ENCODE results near the gene KIF1B.
"Not testable (repeated sequence)": the region's sequence is repeated elsewhere in the genome, so short reads cannot be mapped to it uniquely, and the experiment has no call there.

KIF1B gene

GRCh38 chr1:10179406-10180091 is 30.8 kb upstream of the KIF1B start:
- in situ Hi-C loops (cut with MboI; ENCODE audit: low sequenced_read_pairs): no loop called here
- Histone ChIP-seq H3K4me3 (no peak overlapping the region), H3K36me3 (replicated peaks) (peaks cover 6% of the 10 kb centered on the region), H3K27me3 (ENCODE audit: low read depth) (no peaks in the 10 kb centered on the region), H3K4me1 (peaks cover 35% of the 10 kb centered on the region), H3K9me3 (no peaks in the 10 kb centered on the region)
- peak in 1 of 2 experiments; percentile 25 for DNase-seq (ENCODE audit: low spot score in 2 of 2)

- in situ Hi-C loops (cut with MboI; ENCODE audit: low sequenced_read_pairs): no loop called here
- DNase-seq (ENCODE audit: low spot score in 2 of 2): no peak
Observed at GRCh38 chr1:10181154-10181553, 29.2 kb upstream of the KIF1B start.

DNA sequence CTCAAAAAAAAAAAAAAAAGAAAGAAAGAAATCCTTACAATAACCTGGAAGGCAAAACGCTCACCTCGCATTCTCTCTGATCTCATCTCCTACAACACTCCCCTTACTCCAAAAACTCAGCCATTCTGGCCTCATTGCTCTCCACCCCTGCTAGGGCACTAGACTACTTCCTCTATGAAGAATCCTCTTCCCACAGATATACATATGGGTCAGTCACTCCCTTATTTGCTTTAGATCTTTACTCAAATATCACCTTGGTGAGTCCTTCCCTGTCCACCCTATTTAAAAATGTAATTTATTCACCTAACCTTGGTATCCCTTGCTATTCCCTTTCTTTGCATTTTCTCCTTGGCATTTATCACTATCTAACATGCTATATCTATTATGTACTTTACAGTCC is 24.6 kb upstream of the KIF1B start:
- H3K9me3 ChIP-seq: no peaks in the 10 kb centered on the region
- no peaks in the 10 kb centered on the region for H3K27me3 ChIP-seq (ENCODE audit: low read depth)
- no peaks in the 10 kb centered on the region for H3K36me3 ChIP-seq (replicated peaks)
- in situ Hi-C loops (cut with MboI; ENCODE audit: low sequenced_read_pairs): no loop called here
- DNase-seq (ENCODE audit: low spot score in 2 of 2): no peak
- H3K4me1 ChIP-seq: peaks cover 5% of the 10 kb centered on the region
- H3K4me3 ChIP-seq: no peak overlapping the region

More at GRCh38 chr1:10181154-10181553, 29.2 kb upstream of the KIF1B start:
- peaks cover 35% of the 10 kb centered on the region for H3K4me1 ChIP-seq
- H3K36me3 ChIP-seq (replicated peaks): peaks cover 6% of the 10 kb centered on the region
- no peaks in the 10 kb centered on the region for H3K27me3 ChIP-seq (ENCODE audit: low read depth)
- no peak overlapping the region for H3K4me3 ChIP-seq
- no peaks in the 10 kb centered on the region for H3K9me3 ChIP-seq

DNA sequence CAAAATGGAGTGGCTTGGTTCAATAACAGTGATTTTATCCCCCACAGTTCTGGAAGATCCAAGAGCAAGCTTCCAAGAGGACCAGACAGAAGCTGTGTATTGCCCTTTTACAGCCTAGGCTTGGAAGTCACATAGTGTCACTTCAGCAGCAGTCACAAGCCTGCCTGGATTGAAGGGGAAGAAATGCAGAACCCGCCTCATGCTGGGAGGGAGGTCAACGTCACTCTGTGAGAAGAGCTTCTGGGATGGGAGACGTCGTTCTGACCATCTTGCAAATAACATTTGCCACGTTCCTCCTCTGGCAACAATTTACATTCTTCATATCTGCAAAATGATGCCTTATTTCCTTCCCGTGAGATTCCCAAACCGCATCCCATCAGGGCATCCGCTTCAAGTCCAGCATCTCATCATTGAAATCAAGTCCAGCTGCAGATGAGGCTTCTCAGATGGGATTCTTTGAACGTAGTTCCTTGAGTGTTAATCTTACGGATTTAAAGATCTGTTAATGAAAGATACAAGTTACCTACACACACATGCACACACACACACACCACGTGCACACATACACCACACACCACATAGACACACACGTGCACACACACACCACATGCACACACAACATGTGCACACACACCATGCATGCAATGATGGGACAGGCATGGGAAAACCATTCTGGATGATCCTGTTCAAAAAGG is 23.9 kb upstream of the KIF1B start:
- in situ Hi-C loops (cut with MboI; ENCODE audit: low sequenced_read_pairs): no loop called here
- H3K4me3 ChIP-seq: no peak overlapping the region
- no peak for DNase-seq (ENCODE audit: low spot score in 2 of 2)
- no peaks in the 10 kb centered on the region for H3K27me3 ChIP-seq (ENCODE audit: low read depth)
- H3K36me3 ChIP-seq (replicated peaks): no peaks in the 10 kb centered on the region
- no peaks in the 10 kb centered on the region for H3K9me3 ChIP-seq
- no peaks in the 10 kb centered on the region; the same call in 1 of the 2 replicates for H3K4me1 ChIP-seq

GRCh38 chr1:10187026-10187334 is 23.4 kb upstream of the KIF1B start:
- Histone ChIP-seq H3K4me1 (no peaks in the 10 kb centered on the region), H3K9me3 (no peaks in the 10 kb centered on the region), H3K36me3 (replicated peaks) (no peaks in the 10 kb centered on the region), H3K4me3 (no peak overlapping the region), H3K27me3 (ENCODE audit: low read depth) (no peaks in the 10 kb centered on the region)
- in situ Hi-C loops (cut with MboI; ENCODE audit: low sequenced_read_pairs): no loop called here
- no peak for DNase-seq (ENCODE audit: low spot score in 2 of 2)

GRCh38 chr1:10188133-10188650 is 22.2 kb upstream of the KIF1B start:
- in situ Hi-C loops (cut with MboI; ENCODE audit: low sequenced_read_pairs): no loop called here
- H3K9me3 ChIP-seq: no peaks in the 10 kb centered on the region
- DNase-seq (ENCODE audit: low spot score in 2 of 2): no peak
- H3K36me3 ChIP-seq (replicated peaks): no peaks in the 10 kb centered on the region
- H3K27me3 ChIP-seq (ENCODE audit: low read depth): no peaks in the 10 kb centered on the region
- no peak overlapping the region for H3K4me3 ChIP-seq
- no peaks in the 10 kb centered on the region for H3K4me1 ChIP-seq

DNA sequence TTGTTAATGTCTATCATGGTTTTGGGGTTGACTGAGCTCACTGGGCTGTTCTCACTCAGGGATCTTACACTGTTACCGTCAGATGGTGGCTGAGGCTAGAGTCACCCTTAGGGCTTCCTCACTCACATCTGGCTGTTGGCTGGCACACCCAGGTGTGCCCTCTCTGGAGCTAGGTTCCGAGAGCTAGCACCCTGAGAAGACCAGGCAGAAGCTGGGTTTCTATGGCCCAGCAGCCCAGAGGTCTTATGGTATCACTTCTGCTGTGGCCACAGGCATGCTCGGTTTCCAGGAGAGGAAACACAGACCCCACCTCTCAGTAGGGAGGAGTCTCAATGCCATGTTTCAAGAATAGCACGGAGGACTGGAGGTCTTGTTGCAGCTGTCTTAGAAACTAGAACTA is 20.7 kb upstream of the KIF1B start:
- Histone ChIP-seq H3K27me3 (ENCODE audit: low read depth) (no peaks in the 10 kb centered on the region), H3K4me1 (no peaks in the 10 kb centered on the region), H3K9me3 (no peaks in the 10 kb centered on the region), H3K36me3 (replicated peaks) (no peaks in the 10 kb centered on the region), H3K4me3 (no peak overlapping the region)
- in situ Hi-C loops (cut with MboI; ENCODE audit: low sequenced_read_pairs): no loop called here
- DNase-seq (ENCODE audit: low spot score in 2 of 2): no peak

- in situ Hi-C loops (cut with MboI; ENCODE audit: low sequenced_read_pairs): no loop called here
- Histone ChIP-seq H3K9me3 (no peaks in the 10 kb centered on the region), H3K4me1 (no peaks in the 10 kb centered on the region), H3K27me3 (ENCODE audit: low read depth) (no peaks in the 10 kb centered on the region), H3K36me3 (replicated peaks) (no peaks in the 10 kb centered on the region), H3K4me3 (no peak overlapping the region)
- no peak for DNase-seq (ENCODE audit: low spot score in 2 of 2)
Observed at GRCh38 chr1:10192263-10192662, 18.1 kb upstream of the KIF1B start.

GRCh38 chr1:10193288-10193687 is 17.1 kb upstream of the KIF1B start:
- Histone ChIP-seq H3K4me1 (no peaks in the 10 kb centered on the region), H3K27me3 (ENCODE audit: low read depth) (no peaks in the 10 kb centered on the region), H3K4me3 (no peak overlapping the region), H3K36me3 (replicated peaks) (no peaks in the 10 kb centered on the region), H3K9me3 (no peaks in the 10 kb centered on the region)
- in situ Hi-C loops (cut with MboI; ENCODE audit: low sequenced_read_pairs): no loop called here
- DNase-seq (ENCODE audit: low spot score in 2 of 2): no peak

DNA sequence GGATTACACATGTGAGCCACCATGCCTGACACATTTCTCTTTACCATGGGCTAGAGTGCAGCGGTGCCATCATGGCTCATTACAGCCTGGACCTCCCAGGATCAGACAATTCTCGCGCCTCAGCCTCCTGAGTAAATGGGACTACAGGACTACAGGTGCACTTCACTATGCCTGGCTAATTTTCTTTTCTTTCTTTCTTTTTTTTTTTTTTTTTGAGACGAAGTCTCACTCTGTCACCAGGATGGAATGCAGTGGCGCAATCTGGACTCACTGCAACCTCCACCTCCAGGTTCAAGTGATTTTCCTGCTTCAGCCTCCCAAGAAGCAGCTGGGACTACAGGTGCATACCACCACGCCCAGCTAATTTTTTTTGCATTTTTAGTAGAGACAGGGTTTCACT is 14.8 kb upstream of the KIF1B start:
- in situ Hi-C loops (cut with MboI; ENCODE audit: low sequenced_read_pairs): no loop called here
- Histone ChIP-seq H3K27me3 (ENCODE audit: low read depth) (no peaks in the 10 kb centered on the region), H3K9me3 (no peaks in the 10 kb centered on the region), H3K4me1 (no peaks in the 10 kb centered on the region), H3K36me3 (replicated peaks) (no peaks in the 10 kb centered on the region), H3K4me3 (no peak overlapping the region)
- DNase-seq (ENCODE audit: low spot score in 2 of 2): no peak

DNA sequence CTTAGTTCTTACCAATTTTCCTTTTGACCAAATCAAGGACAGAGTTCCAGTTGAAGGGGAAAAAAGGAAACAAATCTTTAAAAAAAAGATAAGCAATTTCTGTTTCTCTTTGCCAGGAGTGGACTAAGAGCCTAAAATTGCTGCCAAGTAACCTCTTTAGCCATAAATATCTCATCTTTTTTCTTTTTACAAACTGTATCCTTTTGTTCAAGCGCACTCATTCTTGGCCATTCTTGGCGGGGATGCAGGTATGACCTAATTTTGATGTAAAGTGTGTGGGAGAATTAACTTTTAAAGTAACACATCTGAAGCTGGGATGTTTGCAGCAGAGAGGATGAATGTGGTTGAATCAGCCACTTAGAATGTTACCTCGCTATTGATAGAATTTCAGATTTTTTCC is 13.4 kb upstream of the KIF1B start:
- Histone ChIP-seq H3K4me1 (no peaks in the 10 kb centered on the region), H3K4me3 (no peak overlapping the region), H3K9me3 (no peaks in the 10 kb centered on the region), H3K36me3 (replicated peaks) (no peaks in the 10 kb centered on the region), H3K27me3 (ENCODE audit: low read depth) (no peaks in the 10 kb centered on the region)
- in situ Hi-C loops (cut with MboI; ENCODE audit: low sequenced_read_pairs): no loop called here
- no peak for DNase-seq (ENCODE audit: low spot score in 2 of 2)

GRCh38 chr1:10200620-10201019 is 9.8 kb upstream of the KIF1B start:
- Histone ChIP-seq H3K9me3 (no peaks in the 10 kb centered on the region), H3K4me1 (no peaks in the 10 kb centered on the region), H3K36me3 (replicated peaks) (no peaks in the 10 kb centered on the region), H3K4me3 (no peak overlapping the region), H3K27me3 (ENCODE audit: low read depth) (no peaks in the 10 kb centered on the region)
- in situ Hi-C loops (cut with MboI; ENCODE audit: low sequenced_read_pairs): no loop called here
- no peak for DNase-seq (ENCODE audit: low spot score in 2 of 2)

GRCh38 chr1:10204003-10204642 is 6.2 kb upstream of the KIF1B start:
- Histone ChIP-seq H3K4me1 (peaks cover under 1% of the 10 kb centered on the region), H3K27me3 (ENCODE audit: low read depth) (no peaks in the 10 kb centered on the region), H3K36me3 (replicated peaks) (no peaks in the 10 kb centered on the region), H3K4me3 (no peak overlapping the region), H3K9me3 (no peaks in the 10 kb centered on the region)
- no peak for DNase-seq (ENCODE audit: low spot score in 2 of 2)
- in situ Hi-C loops (cut with MboI; ENCODE audit: low sequenced_read_pairs): no loop called here

GRCh38 chr1:10205206-10205605 is 5.2 kb upstream of the KIF1B start:
- H3K4me3 ChIP-seq; H3K9me3 ChIP-seq; in situ Hi-C loops (cut with MboI; ENCODE audit: low sequenced_read_pairs); H3K27me3 ChIP-seq (ENCODE audit: low read depth); DNase-seq (ENCODE audit: low spot score in 2 of 2); H3K4me1 ChIP-seq; H3K36me3 ChIP-seq (replicated peaks): not testable (repeated sequence)

Measured in HAP-1 (cell line).